H9 (cell line): Measurements from ENCODE around the gene SLC35E4. TPM values are rescaled to one million over a fixed set of nuclear protein-coding genes. Genes with fewer than 3 reads are reported as not detected.

Experiments used
- DNase-seq: peaks from one replicate; pipeline ENCODE4 v3.0.0-alpha.2; 2017
- H2AFZ ChIP-seq: one replicate; pipeline ENCODE4 v1.6.1; 2013; ENCODE audit warnings: mild to moderate bottlenecking, low read length, control low read depth, moderate library complexity
- H2AK5ac ChIP-seq: 2 replicates; pipeline ENCODE4 v1.6.1; 2013; ENCODE audit warnings: low read length, control low read depth, mixed read lengths; ENCODE audit not compliant: insufficient read length
- H2BK120ac ChIP-seq: one replicate; pipeline ENCODE4 v1.6.1; 2013; ENCODE audit warnings: low read depth, mild to moderate bottlenecking, low read length, control low read depth, inconsistent platforms; ENCODE audit not compliant: poor library complexity, severe bottlenecking
- H2BK12ac ChIP-seq: 2 replicates; pipeline ENCODE4 v1.6.1; 2013; ENCODE audit warnings: low read length, control low read depth, mixed read lengths, low read depth; ENCODE audit not compliant: insufficient read length
- H2BK15ac ChIP-seq: 2 replicates; pipeline ENCODE4 v1.6.1; 2013; ENCODE audit warnings: low read depth, low read length, control low read depth
- H2BK20ac ChIP-seq: one replicate; pipeline ENCODE4 v1.6.1; 2013; ENCODE audit warnings: low read depth, mild to moderate bottlenecking, low read length, control low read depth, inconsistent platforms; ENCODE audit not compliant: poor library complexity, severe bottlenecking
- H2BK5ac ChIP-seq: 2 replicates; pipeline ENCODE4 v1.6.1; 2013; ENCODE audit warnings: low read length, control low read depth, mixed read lengths; ENCODE audit not compliant: insufficient read length
- H3K14ac ChIP-seq: 2 replicates; pipeline ENCODE4 v1.6.1; 2013; ENCODE audit warnings: low read length, control low read depth; ENCODE audit not compliant: insufficient read depth
- H3K18ac ChIP-seq: 2 replicates; pipeline ENCODE4 v1.6.1; 2013; ENCODE audit warnings: low read depth, mild to moderate bottlenecking, mixed read lengths, low read length, control low read depth; ENCODE audit not compliant: insufficient read length
- H3K23ac ChIP-seq: 2 replicates; pipeline ENCODE4 v1.6.1; 2013; ENCODE audit warnings: low read length, control low read depth, mixed read lengths, low read depth; ENCODE audit not compliant: insufficient read length
- H3K23me2 ChIP-seq: 2 replicates; pipeline ENCODE4 v1.6.1; 2013; ENCODE audit warnings: low read depth, mild to moderate bottlenecking, mixed read lengths, low read length, control low read depth; ENCODE audit not compliant: insufficient read length, poor library complexity, severe bottlenecking
- H3K27ac ChIP-seq: 2 replicates; pipeline ENCODE4 v1.5.1; 2013; ENCODE audit warnings: low read length, control low read depth, mixed read lengths, low read depth; ENCODE audit not compliant: insufficient read length
- H3K27me3 ChIP-seq: 2 replicates; pipeline ENCODE4 v1.6.1; 2013; ENCODE audit warnings: low read length, control low read depth, inconsistent platforms; ENCODE audit not compliant: insufficient read depth
- H3K4ac ChIP-seq: 2 replicates; pipeline ENCODE4 v1.6.1; 2013; ENCODE audit warnings: low read depth, mild to moderate bottlenecking, control low read depth, inconsistent platforms, low read length, moderate library complexity
- H3K4me1 ChIP-seq: 2 replicates; pipeline ENCODE4 v1.6.1; 2013; ENCODE audit warnings: low read length, control low read depth, inconsistent platforms; ENCODE audit not compliant: insufficient read depth
- H3K4me2 ChIP-seq: 2 replicates; pipeline ENCODE4 v1.6.1; 2013; ENCODE audit warnings: low read length, control low read depth, mixed read lengths; ENCODE audit not compliant: insufficient read length, insufficient read depth
- H3K56ac ChIP-seq: 2 replicates; pipeline ENCODE4 v1.6.1; 2013; ENCODE audit warnings: low read depth, mild to moderate bottlenecking, mixed read lengths, low read length, control low read depth; ENCODE audit not compliant: insufficient read length
- H3K79me1 ChIP-seq: 2 replicates; pipeline ENCODE4 v1.6.1; 2013; ENCODE audit warnings: low read depth, mild to moderate bottlenecking, moderate library complexity, low read length, control low read depth, inconsistent platforms; ENCODE audit not compliant: insufficient read depth, poor library complexity, severe bottlenecking
- H3K79me2 ChIP-seq: 2 replicates; pipeline ENCODE4 v1.6.1; 2013; ENCODE audit warnings: low read length, control low read depth, inconsistent platforms; ENCODE audit not compliant: insufficient read depth
- H3K9ac ChIP-seq: 2 replicates; pipeline ENCODE4 v1.6.1; 2013; ENCODE audit warnings: low read length, control low read depth, mixed read lengths; ENCODE audit not compliant: insufficient read length; ENCODE audit errors: extremely low read depth
- H3K9me3 ChIP-seq: one replicate; pipeline ENCODE4 v1.6.1; 2013; ENCODE audit warnings: low read depth, low read length, inconsistent platforms; ENCODE audit not compliant: control insufficient read depth
- H3T11ph ChIP-seq: one replicate; pipeline ENCODE4 v1.6.1; 2013; ENCODE audit warnings: mild to moderate bottlenecking, low read length, control low read depth, inconsistent platforms
- H4K20me1 ChIP-seq: one replicate; pipeline ENCODE4 v1.6.1; 2013; ENCODE audit not compliant: control insufficient read depth, insufficient read length, insufficient read depth
- H4K5ac ChIP-seq: 2 replicates; pipeline ENCODE4 v1.6.1; 2013; ENCODE audit warnings: low read depth, mild to moderate bottlenecking, mixed read lengths, low read length, control low read depth; ENCODE audit not compliant: insufficient read length
- H4K8ac ChIP-seq: replicated peaks from 2 replicates; pipeline ENCODE4 v1.6.1; 2013; ENCODE audit warnings: low read length, control low read depth, mixed read lengths, low read depth; ENCODE audit not compliant: insufficient read length
- H4K91ac ChIP-seq: 2 replicates; pipeline ENCODE4 v1.6.1; 2013; ENCODE audit warnings: low read depth, mild to moderate bottlenecking, moderate library complexity, mixed read lengths, low read length, control low read depth; ENCODE audit not compliant: insufficient read length
- H3K27ac Mint-ChIP-seq, 3 experiments: 2 replicates in 2 of 3; 3 replicates in 1 of 3; pipeline ENCODE4 v1.8.0; 2020 to 2021; ENCODE audit warnings: mixed read lengths in 3 of 3, mild to moderate bottlenecking in 1 of 3, moderate library complexity in 1 of 3
- H3K27me3 Mint-ChIP-seq: 2 replicates; pipeline ENCODE4 v1.8.0; 2021; ENCODE audit warnings: low read depth, mild to moderate bottlenecking, moderate library complexity, mixed read lengths
- H3K36me3 Mint-ChIP-seq, 3 experiments: 2 replicates in 2 of 3; 3 replicates in 1 of 3; pipeline ENCODE4 v1.8.0; 2020 to 2021; ENCODE audit warnings: low read depth in 3 of 3, mixed read lengths in 3 of 3; ENCODE audit not compliant: insufficient read depth in 1 of 3
- H3K4me1 Mint-ChIP-seq, 2 experiments: 2 replicates each; pipeline ENCODE4 v1.8.0; 2020; ENCODE audit warnings: mixed read lengths in 2 of 2
- H3K4me3 Mint-ChIP-seq, 2 experiments: 2 replicates in 1 of 2; 3 replicates in 1 of 2; pipeline ENCODE4 v1.8.0; 2020 to 2021; ENCODE audit warnings: mild to moderate bottlenecking in 2 of 2, mixed read lengths in 2 of 2, moderate library complexity in 1 of 2
- H3K9me3 Mint-ChIP-seq, 2 experiments: 2 replicates in 1 of 2; 3 replicates in 1 of 2; pipeline ENCODE4 v1.8.0; 2020; ENCODE audit warnings: mild to moderate bottlenecking in 2 of 2, mixed read lengths in 2 of 2, moderate library complexity in 1 of 2
- CTCF ChIP-seq: fragments of 200-600 bp; sonication (generic); conservative IDR thresholded peaks from 3 replicates; pipeline ENCODE4 v1.8.0; 2021; ENCODE audit warnings: antibody characterized with exemption, mild to moderate bottlenecking
- WGBS: extraction: QIAGEN DNeasy Blood & Tissue Kit; methylation state at CpG from one replicate; pipeline ENCODE4 v1.1.7; 2013; ENCODE audit warnings: missing lambda C conversion rate, low lambda C conversion rate, mixed read lengths; ENCODE audit not compliant: insufficient read length; ENCODE audit errors: extremely low coverage; 5-methylcytosine and 5-hydroxymethylcytosine counted together
- total RNA-seq: library from RNA; stranded (reverse); gene quantifications from 2 replicates; pipeline ENCODE4 v1.2.1, GENCODE V29; 2021

Gene SLC35E4
- total RNA-seq, 1 experiment from 2014 or later = 3.7 TPM

GRCh38 chr22:30665786-30666185 lies 30.2 kb downstream of the SLC35E4 start:
- H3T11ph ChIP-seq = no peak overlapping the region
- H3K79me1 ChIP-seq = no peaks in the 10 kb centered on the region
- no peak overlapping the region for H3K4me2 ChIP-seq
- Mint-ChIP-seq H3K4me1 (peaks cover 15 to 16% of the 10 kb centered on the region in 2 experiments), H3K4me3 (no peak overlapping the region; a peak in 1 of 5 replicates), H3K9me3 (no peaks in the 10 kb centered on the region), H3K27me3 (peaks cover 45% of the 10 kb centered on the region), H3K36me3 (peaks cover 0 to 10% (median 10%) of the 10 kb centered on the region in 3 experiments; a peak in 4 of 7 replicates), H3K27ac (no peak overlapping the region)
- H3K18ac ChIP-seq = no peak overlapping the region
- no peak overlapping the region for H3K23ac ChIP-seq
- H3K27ac ChIP-seq = no peak overlapping the region
- no peaks in the 10 kb centered on the region for H4K20me1 ChIP-seq
- H3K4ac ChIP-seq = no peak overlapping the region
- no peaks in the 10 kb centered on the region for H3K79me2 ChIP-seq
- TF ChIP-seq CTCF = no peak
- H4K5ac ChIP-seq = no peak overlapping the region
- no peak overlapping the region for H2BK120ac ChIP-seq
- peaks cover 2% of the 10 kb centered on the region; the same call in 1 of the 2 replicates for H3K4me1 ChIP-seq
- no CpG with 5 or more reads among the region's 4 CpGs for WGBS
- no peak for DNase-seq
- H2BK12ac ChIP-seq = no peak overlapping the region
- peaks cover 16% of the 10 kb centered on the region for H3K23me2 ChIP-seq
- H3K56ac ChIP-seq = no peak overlapping the region
- H3K14ac ChIP-seq = no peak overlapping the region
- no peak overlapping the region for H2AK5ac ChIP-seq
- H3K9me3 ChIP-seq = no peaks in the 10 kb centered on the region
- peaks cover 6% of the 10 kb centered on the region; the same call in 1 of the 2 replicates for H3K27me3 ChIP-seq
- H3K9ac ChIP-seq = no peak overlapping the region
- no peak overlapping the region for H2BK15ac ChIP-seq
- no peak overlapping the region for H2BK20ac ChIP-seq
- no peak overlapping the region for H2BK5ac ChIP-seq
- no peak overlapping the region for H4K91ac ChIP-seq
- no peak overlapping the region for H2AFZ ChIP-seq
- H4K8ac ChIP-seq = no peak overlapping the region
